HG02588 (cell line): ENCODE results near the gene MLLT3.

Source experiments
- ATAC-seq: cut with Tn5 transposase; IDR thresholded peaks from one replicate; pipeline ENCODE4 v1.9.1; 2021; ENCODE audit warnings: mild to moderate bottlenecking, moderate library complexity; ENCODE audit not compliant: unreplicated experiment

The MLLT3 gene

DNA sequence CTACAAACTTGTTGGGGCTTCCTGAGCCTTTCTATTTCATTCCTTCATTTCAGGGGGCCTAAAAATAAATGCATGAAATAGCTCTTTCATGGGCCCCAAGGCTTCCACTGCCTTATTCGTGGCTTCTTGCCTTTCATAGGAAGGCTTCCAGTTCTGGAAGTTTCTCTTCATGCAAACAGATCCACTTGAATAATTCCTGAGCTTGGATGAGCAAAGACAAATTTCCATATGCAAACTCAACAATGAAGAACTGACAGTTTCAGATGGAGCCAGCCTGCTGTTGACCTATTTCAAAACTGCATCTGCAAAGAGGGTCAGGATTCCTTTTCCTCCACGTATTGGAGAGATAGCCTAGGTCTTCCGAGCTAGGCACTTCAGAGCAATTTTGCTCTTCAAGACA, 142.1 kb downstream of the MLLT3 start:
- ATAC-seq = no peak

DNA sequence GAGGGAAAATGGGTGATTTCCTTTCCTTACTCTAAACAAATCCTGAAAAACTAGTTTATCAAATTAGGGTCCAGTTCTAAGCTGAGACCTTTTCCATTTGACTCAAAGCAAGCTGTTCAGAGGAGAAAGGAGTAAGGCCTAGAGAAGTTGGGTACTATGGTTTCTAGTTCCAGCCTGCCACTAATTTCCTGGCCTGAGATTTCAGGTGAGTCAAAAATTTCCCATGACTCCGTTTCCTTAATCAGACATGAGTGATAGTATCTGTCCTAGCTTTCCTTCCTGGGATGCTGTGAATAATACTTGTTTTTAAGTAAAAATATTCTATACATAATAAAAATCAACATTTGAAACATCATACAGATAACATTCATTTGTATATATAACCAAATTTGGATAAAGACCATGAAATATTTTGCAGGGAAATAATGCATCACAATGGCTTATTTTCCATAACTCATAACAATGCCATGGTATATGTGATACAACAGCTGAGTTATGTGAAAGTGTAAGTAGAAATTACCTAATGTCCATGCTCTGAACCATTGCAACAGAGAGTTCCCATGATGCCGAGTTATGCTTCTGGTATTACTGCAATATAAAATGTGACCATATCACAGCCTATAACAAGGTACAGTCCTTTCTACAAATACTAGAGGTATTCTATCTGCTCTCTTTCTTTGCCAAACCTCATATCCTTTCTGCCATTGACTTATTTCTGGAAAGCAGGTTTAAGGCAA, 142.7 kb downstream of the MLLT3 start:
- ATAC-seq = no peak

DNA sequence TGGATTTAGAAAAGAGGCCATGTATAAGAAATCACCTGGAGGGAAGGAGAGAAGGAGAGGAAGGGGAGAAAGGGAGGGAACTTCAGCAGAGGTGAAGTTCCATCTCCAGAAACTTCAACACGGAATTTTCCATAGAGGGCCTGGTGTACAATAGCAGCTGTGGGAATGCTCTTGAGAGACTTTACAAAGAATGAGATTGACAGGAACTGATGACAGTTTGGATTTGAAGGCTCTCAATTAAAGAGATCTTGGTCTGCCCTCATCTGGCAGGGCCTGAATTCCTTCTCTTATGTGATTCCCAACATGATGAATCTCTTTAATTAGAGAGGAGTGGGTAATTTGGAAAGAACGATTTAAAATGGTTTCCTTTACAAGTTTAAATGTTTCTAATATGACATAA, 143.5 kb downstream of the MLLT3 start:
- no peak for ATAC-seq

DNA sequence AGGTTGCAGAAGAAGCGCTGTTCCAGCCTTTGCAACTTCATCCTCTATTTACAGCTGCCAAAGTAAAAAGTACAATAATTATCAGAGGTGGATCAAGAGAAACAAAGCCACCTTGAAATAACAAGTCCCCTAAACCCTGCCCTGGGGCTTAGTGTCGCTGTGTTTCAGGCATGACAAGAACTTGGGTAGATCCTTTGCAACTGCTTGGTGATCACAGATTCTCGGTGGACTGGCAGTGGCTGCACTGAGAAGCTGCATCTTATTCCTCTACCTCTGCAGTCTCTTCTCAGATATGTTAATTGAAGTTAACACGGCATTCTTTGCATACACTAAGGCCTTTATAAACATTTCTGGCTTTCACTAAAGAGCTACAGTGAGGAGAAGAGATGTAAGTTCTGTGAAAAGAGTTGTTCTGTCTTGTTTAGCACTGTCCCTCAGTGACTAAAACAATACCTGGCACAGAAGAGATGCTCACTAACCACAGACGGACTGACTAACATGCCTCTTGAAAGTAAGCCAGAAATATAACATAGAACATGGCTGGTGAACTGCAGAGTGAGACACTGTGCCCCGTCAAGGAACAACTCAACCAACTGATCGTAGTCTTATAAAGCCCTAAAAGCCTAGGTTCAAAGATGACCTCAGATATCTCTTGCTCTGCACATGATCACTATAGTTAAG, 144.2 kb downstream of the MLLT3 start:
- ATAC-seq = no peak

DNA sequence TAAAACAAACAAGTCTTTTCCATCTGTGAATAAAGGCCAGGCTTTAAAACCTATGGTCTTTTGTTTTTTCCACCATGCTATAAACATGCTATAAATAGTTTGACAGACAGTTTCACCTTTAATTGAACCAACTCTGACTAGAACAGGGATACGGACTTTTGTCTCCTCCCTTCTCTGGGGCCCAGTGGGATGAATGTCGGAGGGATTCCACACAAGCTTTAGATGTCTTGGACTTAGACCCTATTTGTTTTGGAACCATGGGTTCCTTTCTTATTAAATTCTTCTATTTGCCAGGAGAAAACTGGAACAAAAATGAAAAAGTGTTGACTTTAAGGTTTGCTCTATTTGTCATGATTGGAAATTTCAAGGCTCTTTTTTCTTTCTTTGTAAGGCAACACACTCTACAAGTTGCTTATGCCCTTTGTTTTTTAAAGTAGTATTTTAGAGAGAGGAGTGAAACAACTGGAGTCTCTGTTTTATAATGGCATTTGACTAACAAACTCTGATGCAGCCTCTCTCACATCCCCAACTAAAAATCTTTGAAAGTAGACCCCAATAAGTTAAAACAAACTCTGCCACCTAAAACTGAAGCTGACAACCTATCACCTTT, 145.3 kb downstream of the MLLT3 start:
- ATAC-seq = no peak

DNA sequence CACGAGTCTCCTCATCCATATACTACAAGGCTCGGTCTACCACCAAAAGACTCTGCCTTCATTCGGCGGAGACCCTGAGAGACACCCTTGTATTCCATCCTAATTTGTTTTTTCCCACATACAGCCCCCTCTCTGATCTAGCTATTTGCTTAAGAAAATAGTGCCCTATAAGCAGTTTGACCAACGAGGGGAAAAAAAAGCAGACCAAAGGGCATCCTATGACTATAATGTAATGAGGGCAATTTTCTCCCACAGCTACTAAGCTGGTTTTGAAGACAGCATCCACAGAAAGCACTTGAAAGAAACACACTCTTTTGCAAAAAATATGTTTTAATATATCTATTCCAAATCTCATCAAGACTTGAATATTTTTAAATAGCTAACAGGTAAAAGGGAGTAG, 147.8 kb downstream of the MLLT3 start:
- no peak for ATAC-seq

DNA sequence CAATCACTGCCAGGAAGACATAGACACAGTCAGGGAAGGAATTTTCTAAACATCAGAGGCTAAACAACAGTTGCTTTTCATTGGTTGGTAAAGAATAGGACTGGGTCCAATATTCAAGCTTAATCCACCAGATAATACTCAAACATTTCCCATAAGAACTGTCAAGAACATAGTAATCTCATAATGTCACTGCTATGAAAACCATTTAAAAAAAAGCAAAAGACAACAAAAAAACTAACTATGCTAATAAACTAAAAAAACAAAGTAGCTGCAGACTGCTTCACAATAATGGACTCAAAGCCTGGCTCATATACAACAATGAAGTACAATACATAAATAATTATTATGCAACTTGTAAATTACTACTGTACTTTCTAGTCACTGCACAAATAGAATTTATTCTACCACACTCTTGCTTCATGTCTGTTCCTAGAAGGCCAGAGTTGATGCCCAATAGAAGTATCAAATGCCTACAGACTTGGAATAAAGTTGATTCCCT, 148.7 kb downstream of the MLLT3 start:
- no peak for ATAC-seq

DNA sequence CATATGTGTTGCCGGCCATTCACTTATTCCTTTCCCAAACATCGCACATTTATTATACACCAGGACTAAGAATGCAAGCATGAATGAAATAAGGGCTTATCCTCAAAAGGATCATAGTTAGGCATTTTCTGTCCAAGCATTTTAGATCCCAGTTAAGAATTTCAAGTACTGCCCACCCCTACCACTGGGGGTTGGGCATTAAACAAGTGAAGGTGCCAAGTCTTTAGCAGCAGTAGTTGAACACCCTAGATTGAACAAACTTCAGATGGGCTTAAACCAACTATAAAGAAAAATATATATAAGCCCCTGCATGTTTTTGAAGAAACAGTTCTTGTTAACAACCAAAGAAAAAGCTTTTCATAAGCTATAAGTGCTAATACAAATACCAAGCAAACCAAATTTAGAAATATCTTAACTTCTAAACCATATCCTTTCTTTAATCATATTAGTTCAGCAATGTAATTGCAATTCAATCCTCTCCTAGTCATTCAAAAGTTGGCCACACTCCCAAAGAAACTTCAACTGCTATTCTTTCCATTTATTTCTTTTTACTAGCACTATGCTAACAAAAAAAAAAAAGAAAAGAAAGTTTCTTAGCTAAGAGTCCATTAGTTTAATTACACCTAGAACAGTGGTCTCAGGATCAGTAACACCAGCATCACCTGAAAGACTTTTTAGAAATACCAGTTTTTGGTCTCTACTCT, 149.8 kb downstream of the MLLT3 start:
- ATAC-seq = no peak

DNA sequence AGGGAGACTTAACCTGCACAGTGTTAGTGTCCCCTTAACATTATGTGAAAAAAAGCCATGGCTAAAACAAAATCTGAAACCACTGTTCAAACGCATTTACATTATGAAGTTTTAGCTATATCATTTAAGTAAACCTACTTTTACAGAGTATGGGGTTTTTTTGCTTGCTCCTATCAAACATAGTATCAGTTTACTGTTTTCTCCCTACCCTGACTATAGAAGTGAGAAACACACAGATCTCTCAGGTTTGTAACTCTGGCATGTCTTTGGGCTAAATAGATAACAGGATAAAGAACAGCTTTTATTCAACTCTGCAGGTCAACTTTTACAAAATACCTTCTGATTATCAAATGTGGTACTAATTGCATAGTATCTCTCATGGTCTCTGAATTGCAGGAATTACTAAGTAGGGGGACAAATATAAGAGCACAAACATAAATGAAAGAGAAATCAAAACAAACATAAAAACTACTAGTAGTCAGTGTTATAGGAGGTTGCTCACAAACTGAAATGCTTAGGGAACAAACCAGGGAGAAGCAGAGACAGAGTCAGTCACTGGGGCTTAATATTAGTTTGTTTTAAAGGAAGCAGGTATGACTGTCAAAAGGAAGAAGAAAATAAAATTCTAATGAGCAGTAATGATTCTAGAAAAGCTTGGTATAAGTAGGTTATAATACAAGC, 155.8 kb downstream of the MLLT3 start:
- ATAC-seq = no peak

DNA sequence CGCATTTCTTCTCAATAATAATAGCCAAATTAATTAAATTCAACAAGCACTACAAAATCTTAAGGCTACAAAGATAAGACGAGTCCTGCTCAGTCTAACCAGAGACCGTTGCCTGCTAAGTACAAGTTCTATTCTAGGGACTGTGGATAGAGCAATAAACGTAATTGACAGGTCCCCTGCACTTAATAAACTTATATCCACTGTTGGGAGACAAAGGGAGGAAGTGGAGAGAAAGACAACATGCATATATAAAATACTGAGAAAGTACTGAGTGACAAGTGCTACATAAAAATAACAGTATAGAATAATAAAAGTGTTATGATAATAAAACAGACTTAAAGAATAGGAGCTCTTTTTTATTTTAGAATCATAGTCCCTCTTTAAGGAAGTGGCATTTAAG, 158.1 kb downstream of the MLLT3 start:
- ATAC-seq = no peak

DNA sequence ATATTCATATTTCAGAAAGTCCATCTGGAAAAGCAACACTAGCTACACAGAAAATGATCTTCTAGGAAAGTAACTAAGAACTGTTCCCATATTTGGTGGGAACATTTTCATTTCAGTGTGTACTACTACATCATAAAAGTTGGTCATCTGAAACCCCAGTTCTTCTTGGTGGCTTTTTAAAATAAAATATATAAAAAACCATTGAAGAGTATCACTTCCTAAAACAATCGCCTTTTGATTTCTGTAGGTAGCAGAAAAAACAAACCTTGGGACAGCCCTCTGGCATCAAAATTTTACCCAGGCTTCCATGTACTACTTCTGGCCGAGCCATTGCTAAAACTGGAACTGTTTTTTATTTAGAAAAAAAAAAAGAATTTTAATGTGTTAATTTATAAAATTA, 158.5 kb downstream of the MLLT3 start:
- no peak for ATAC-seq

DNA sequence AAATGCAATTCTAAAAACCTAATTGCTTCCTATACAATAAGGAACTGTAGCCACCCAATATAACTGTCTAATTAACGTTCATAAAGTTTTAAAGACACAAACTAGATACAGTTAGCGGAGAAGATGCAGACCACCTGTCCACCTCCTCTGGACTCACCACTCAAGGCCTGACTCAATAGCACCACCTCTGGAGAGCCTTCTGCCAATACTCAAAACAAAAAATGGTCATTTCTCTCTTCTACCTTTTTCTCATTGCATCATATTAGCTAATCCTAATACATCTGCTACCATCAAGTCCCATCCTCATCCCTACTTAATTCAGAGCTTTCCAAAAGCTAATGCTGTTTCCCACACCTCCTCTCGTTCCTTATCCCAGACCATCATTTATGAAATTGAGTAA, 159.9 kb downstream of the MLLT3 start:
- no peak for ATAC-seq

DNA sequence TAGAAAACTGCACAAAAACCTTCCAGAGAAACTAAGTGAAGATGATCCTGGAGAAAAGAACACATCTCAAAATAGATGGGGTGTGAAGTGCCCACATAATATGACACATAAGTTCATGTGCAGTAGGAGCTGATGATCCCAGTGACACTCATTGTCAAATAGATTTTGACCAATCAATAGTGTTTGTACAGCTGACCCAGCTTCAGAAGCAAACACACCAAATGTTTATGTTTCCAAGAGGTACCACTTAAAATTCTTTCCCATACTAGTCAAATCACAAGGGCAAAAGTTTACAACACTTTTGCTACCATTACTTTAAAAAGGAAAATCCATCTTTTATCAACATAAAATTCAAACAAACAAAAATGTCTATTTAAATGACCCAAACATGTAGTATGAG, 175.0 kb downstream of the MLLT3 start:
- ATAC-seq = no peak

DNA sequence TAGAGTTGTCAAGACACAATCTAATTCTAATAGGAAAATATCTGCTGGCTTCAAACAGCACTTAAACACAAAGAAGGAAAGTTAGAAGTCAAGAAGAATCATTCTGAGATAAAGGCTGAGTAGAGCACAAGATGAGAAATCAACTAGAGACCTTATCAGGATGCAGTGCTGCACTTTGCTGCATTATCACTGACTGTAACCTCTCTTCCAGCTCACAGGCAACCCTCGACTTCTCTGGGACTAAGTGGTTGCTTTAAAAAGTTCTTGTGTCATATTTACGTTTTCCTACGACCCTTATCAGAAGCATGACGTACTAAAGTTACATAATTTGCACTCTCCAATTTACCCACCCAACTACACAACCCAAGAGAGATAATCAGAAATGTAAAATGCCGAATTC, 176.1 kb downstream of the MLLT3 start:
- ATAC-seq = no peak

DNA sequence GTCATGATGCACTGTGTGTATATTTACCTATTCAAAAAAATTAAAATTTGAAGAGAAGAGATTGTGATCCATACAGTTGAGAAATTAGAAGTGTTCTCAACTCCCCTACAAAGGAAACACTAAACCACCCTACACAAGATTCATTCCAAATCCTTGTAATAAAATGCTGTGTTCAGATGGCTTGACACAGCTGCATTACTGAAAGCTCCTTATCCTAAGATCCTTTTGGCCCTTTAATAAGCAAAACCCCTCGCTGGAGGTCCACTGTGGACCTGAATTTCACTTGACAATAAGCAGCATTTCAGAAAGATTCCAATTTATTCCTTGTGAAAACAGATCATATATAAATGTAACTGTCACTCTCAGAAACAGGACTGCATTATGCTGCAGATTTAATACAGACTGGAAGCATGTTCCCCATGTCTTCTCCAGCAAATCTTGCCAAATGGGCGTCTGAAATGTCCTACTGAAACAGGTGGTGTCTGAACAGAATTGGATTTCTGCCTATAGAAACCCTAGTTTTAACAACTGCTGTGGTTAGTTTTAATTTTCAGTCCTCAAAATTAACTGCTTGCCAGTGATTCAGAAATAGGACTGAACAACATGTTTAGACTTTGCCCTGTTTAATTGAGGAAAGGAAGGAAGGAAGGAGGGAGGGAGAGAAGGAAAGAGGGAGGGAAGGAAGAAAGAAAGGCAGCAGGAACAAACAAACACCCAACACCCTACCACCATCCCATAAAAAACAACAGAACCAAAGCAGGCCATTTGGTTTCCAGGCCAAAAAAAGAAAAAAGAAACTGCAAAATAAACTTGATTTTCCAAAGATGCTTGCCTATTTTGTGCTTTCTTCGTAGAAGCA, 179.6 kb downstream of the MLLT3 start:
- ATAC-seq = no peak

DNA sequence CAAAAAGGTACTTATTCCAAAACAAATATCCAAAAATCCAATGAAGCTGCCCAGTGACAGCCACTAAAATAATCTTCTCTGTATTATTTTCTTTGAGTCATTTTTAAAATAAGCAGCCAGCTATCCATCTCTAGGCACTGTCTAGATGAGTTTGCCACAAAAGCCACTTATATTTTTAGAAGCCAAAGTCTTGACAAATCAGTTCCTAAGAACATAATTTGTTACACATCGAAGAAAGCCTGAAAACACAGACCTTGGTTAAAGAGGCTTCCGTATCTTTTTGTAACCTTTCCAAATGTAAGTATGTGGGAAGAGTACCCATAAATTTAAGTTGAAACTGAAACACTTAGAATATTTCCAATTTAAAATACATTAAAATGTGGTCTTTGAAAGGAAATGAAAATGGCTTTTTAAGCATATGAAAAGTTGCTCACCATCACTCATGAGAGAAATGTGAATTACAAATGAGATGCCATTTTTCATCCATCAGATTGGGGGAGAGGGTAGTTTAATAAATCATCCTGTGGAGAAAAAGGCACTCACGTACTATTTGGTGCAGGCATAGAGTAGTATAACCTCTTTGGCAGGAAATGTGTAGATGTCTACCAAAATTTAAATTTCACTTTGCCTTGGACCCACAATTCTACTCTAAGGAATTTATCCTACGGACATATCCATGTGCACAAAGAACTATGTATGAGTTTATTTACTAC, 180.4 kb downstream of the MLLT3 start:
- ATAC-seq = no peak

DNA sequence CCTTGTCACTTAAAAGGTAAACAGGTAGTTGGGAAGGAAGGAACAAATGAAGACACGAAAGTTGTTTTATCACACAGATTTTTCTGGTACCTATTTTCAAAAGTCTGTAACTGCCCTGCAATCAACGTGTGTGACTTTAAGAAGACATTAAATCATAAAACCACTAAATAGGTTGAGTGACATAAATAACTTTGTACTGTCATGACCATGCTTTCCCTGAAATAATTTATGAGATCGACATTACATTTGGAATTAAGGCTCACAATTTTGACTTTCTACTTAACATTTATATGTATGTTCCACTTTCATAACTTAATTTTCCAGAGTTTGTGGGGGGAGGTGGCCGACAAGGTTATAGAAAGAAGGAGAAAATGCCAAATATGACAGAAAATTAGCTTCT, 181.1 kb downstream of the MLLT3 start:
- no peak for ATAC-seq

DNA sequence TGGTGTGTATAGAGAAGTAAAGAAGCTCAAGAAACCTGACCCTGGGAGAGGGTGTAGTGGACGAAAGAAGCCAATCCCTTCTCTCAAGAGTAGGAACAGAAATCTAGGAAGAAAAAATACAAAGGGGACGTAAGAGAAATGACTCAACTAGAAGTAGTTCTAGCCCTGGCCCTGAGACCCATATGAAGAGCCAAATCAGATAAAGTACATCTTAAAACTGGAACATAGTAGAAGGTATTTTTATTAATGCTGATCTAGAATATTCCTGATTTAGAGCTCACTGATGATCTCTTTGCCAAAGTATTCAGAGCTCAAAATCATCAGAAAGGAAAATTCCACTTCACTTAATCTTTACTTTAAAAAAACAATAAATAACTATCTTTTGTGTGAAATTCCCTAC, 184.8 kb downstream of the MLLT3 start:
- ATAC-seq = no peak

DNA sequence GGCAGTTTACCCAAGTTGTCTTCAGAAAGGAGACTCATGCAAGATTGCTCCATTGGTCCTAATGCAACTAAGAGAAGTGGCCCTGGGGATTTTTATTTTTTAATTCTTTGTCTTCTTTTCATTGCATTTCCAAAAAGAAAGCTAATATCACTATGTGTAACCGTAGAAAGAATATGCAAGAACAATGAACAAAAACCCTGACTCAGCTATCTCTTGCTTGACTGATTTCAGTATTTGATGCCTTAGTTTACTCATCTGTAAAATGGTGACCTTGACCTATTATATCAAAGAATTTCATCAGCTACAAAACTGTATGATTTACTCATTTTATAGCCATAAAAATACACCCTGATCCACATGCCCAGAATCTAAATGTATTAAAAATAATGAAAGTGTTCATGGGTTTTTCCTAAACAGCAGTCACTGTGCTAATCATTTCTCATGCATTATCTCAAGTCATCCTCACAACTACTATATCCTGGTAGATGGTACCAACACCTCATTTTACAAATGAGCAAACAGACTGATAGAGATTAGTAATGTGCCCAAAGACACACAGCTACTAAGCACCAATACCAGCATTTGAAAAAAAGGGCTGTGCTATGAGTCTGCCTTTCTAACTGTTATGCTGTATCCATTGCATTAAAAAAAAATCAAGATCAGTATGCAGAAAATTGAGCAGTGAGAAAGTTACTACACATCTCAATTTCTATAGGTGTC, 185.7 kb downstream of the MLLT3 start:
- ATAC-seq = no peak
